Esophagus (tissue), 2 donors: ENCODE results near the gene CP. TPM values are rescaled to one million over a fixed set of nuclear protein-coding genes. Genes with fewer than 3 reads are reported as not detected.

Experiments
- H3K27ac ChIP-seq, 2 donors: one replicate each; pipeline ENCODE4 v1.5.1; 2013; ENCODE audit warnings: low read depth in 2 of 2, mild to moderate bottlenecking in 2 of 2, inconsistent platforms in 1 of 2, low read length in 1 of 2, moderate library complexity in 1 of 2
- H3K27me3 ChIP-seq, 2 donors: one replicate each; pipeline ENCODE4 v1.6.1; 2013; ENCODE audit warnings: low read length in 2 of 2, control low read depth in 1 of 2, mild to moderate bottlenecking in 1 of 2; ENCODE audit not compliant: insufficient read depth in 2 of 2, control insufficient read depth in 1 of 2
- H3K36me3 ChIP-seq, 2 donors: one replicate each; pipeline ENCODE4 v1.6.1; 2013; ENCODE audit warnings: low read length in 1 of 2; ENCODE audit not compliant: control insufficient read depth in 2 of 2, insufficient read depth in 2 of 2
- H3K4me1 ChIP-seq, 2 donors: one replicate each; pipeline ENCODE4 v1.6.1; 2013; ENCODE audit warnings: low read length in 1 of 2; ENCODE audit not compliant: control insufficient read depth in 2 of 2, insufficient read depth in 2 of 2
- H3K4me3 ChIP-seq, 2 donors: one replicate each; pipeline ENCODE4 v1.5.1; 2013; ENCODE audit warnings: low read length in 2 of 2, mild to moderate bottlenecking in 2 of 2, low read depth in 1 of 2, moderate library complexity in 1 of 2
- H3K9me3 ChIP-seq, 2 donors: one replicate each; pipeline ENCODE4 v1.6.1; 2013; ENCODE audit warnings: mild to moderate bottlenecking in 2 of 2, low read depth in 1 of 2, low read length in 1 of 2, moderate library complexity in 1 of 2; ENCODE audit not compliant: control insufficient read depth in 2 of 2, insufficient read depth in 1 of 2
- WGBS, 2 donors: extraction: QIAGEN DNeasy Blood & Tissue Kit; methylation state at CpG; one replicate each; pipeline ENCODE4 v1.1.7; 2013; 5-methylcytosine and 5-hydroxymethylcytosine counted together
- polyA plus RNA-seq, 2 donors: library from polyadenylated mRNA; stranded (reverse); fragments of 200-250 nt; gene quantifications; one replicate each; pipeline ENCODE4 v1.2.3, GENCODE V29; 2013
- donor health status: healthy with polysubstance abuse.
- donor health status: Bipolar disorder and iron deficiency.

The CP gene
- polyA plus RNA-seq, 2 donors: 0.57 to 2.2 TPM

DNA sequence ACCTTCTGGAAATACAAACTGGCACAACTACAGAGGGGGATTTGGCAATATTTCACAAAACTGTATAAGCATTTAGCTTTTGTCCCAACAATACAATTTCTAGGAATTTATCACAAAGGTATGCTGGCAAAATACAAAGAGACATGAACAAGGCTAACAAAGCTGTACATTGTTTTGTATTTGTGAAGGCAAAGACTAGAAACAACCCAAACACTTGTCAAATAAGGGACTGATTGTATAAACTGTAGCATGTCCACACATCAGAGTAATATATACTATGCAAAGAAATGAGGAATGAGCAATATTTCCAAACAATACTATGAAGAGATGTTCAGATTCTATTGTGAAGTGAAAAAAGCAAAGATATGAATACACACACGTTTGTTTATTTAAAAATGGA lies 26.4 kb downstream of the CP start:
- H3K9me3 ChIP-seq: no peaks in the 10 kb centered on the region
- H3K27ac ChIP-seq: no peak overlapping the region
- no peaks in the 10 kb centered on the region for H3K27me3 ChIP-seq
- 55 to 57% methylated on average over 1 of the region's 1 CpG for WGBS, 2 donors
- no peaks in the 10 kb centered on the region for H3K36me3 ChIP-seq
- no peaks in the 10 kb centered on the region for H3K4me1 ChIP-seq
- no peak overlapping the region for H3K4me3 ChIP-seq

DNA sequence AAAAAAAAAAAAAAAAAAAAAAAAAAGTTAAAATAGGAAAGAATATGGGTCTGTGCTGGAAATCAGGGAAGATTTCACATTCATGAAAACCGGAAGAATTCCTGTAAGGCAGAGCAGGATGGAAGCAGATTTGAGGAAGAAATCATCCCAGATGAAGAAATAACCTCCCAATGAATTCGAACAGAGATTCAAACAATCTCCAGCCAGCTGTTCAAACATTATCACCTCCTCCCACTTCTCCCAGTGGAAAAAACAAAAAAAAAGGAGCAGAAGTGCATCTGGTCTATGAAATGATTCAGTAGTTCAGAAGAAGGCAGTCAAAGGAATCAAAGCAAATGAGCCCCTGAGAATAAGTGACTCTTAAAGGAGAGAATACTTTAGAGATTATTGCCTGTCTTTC lies 33.1 kb downstream of the CP start:
- no peaks in the 10 kb centered on the region for H3K4me1 ChIP-seq
- no peak overlapping the region for H3K27ac ChIP-seq
- H3K9me3 ChIP-seq: no peaks in the 10 kb centered on the region
- no peaks in the 10 kb centered on the region for H3K36me3 ChIP-seq
- no peak overlapping the region for H3K4me3 ChIP-seq
- WGBS, 2 donors: 76 to 78% methylated on average over 2 of the region's 2 CpGs
- no peaks in the 10 kb centered on the region for H3K27me3 ChIP-seq

DNA sequence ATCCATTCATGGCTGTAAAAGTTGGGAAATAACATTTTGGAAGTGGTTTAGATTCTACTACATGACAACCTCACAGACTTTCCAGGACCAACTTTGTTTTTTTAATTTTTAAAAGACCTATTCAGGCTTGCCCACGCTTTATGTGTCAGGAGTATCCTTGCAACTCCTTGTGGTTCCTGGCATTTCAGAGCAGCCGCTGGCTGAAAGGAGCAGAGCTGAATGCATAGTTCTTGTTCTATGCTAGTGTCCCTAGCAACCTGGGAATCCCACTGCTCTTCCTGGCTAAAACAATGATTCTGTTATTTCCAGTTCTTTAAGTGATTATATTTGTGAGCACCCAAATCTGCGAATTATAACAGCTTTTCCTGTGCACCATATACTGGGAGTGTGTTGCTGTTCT lies 34.9 kb downstream of the CP start:
- Histone ChIP-seq H3K36me3 (no peaks in the 10 kb centered on the region), H3K9me3 (no peaks in the 10 kb centered on the region), H3K4me1 (no peaks in the 10 kb centered on the region), H3K4me3 (no peak overlapping the region), H3K27me3 (no peaks in the 10 kb centered on the region), H3K27ac (no peak overlapping the region)
- 96 to 97% methylated on average over 3 of the region's 3 CpGs for WGBS, 2 donors

- no peaks in the 10 kb centered on the region for H3K36me3 ChIP-seq
- H3K4me1 ChIP-seq: no peaks in the 10 kb centered on the region
- no peaks in the 10 kb centered on the region for H3K9me3 ChIP-seq
- H3K4me3 ChIP-seq: no peak overlapping the region
- H3K27me3 ChIP-seq: no peaks in the 10 kb centered on the region
- no peak overlapping the region for H3K27ac ChIP-seq
- WGBS, 2 donors: 97 to 100% methylated on average over 2 of the region's 2 CpGs
These were observed 35.4 kb downstream of the CP start for GRCh38 chr3:149186219-149186618.

DNA sequence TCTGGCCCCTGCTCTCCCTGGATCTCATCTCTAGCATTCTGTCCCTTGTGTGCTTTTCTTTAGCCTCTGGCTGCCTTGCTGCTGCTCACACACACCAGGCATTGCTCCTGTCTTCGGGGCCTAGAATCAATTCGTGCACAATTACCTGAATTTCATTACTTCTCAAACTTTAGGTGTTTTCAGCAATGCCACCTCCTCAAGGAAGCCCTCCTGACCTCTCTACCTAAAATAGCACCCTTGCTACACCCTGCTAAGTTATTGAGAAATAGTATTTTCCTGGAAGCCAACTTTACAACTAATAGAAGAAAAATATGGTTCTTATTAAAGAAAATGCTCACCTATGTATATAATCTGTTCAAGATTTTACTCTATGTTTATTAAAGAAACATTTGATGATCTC lies 40.4 kb downstream of the CP start:
- H3K9me3 ChIP-seq: no peaks in the 10 kb centered on the region
- H3K27ac ChIP-seq: no peak overlapping the region
- no peak overlapping the region for H3K4me3 ChIP-seq
- 96 to 98% methylated on average over 2 of the region's 2 CpGs for WGBS, 2 donors
- no peaks in the 10 kb centered on the region for H3K4me1 ChIP-seq
- peaks cover 0 to 4% of the 10 kb centered on the region in 2 donors for H3K36me3 ChIP-seq
- H3K27me3 ChIP-seq: no peaks in the 10 kb centered on the region

GRCh38 chr3:149180057-149180573 lies 41.5 kb downstream of the CP start:
- no peak overlapping the region for H3K27ac ChIP-seq
- no peaks in the 10 kb centered on the region for H3K27me3 ChIP-seq
- WGBS, 2 donors: 30 to 52% methylated on average over 7 of the region's 7 CpGs
- no peak overlapping the region for H3K4me3 ChIP-seq
- no peaks in the 10 kb centered on the region for H3K9me3 ChIP-seq
- H3K4me1 ChIP-seq: no peaks in the 10 kb centered on the region
- H3K36me3 ChIP-seq: peaks cover 0 to 4% of the 10 kb centered on the region in 2 donors

DNA sequence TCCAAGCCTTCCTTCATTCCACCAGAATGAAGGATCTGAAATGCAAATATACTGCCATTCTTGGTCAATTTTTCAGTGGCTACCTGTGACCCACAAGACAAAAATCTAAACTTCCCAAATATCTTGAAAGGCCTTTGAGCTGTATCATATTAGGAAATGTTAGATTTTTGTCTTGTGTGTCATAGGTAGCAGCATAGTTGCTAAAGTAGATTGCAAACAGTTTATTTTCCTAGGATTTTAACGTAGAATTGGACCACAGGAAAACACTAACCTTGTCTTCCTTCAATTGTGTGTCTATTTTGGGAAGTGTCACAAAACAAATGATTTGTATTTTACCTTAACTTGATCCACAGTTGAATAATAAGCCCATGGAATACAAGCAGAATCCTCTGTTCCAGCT lies 42.4 kb downstream of the CP start:
- Histone ChIP-seq H3K9me3 (no peaks in the 10 kb centered on the region), H3K4me3 (no peak overlapping the region), H3K27ac (peak overlapping the region in 1 of 2 donors; percentile 22), H3K4me1 (no peaks in the 10 kb centered on the region), H3K27me3 (no peaks in the 10 kb centered on the region), H3K36me3 (peaks cover 0 to 4% of the 10 kb centered on the region in 2 donors)
- 70 to 82% methylated on average over 1 of the region's 1 CpG for WGBS, 2 donors

DNA sequence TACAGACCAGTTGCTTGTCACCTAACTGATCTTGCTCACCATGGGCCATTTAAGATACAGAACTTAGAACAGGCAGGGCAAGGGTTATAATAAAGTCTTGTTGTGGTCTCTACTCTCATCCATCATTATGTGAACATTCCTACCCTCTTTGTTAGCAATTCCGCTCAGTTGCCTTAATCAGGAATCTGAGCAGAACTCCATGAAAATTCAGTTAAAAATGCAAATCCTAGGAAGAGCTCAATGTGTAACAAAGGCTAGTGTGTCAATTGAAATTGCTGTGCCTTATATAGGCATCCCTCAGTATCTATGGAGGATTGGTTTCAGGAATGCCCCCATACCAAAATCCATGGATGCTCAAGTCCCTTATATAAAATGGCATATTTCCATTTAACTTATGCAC lies 44.5 kb downstream of the CP start:
- Histone ChIP-seq H3K36me3 (peaks cover 0 to 4% of the 10 kb centered on the region in 2 donors), H3K27ac (no peak overlapping the region), H3K4me1 (no peaks in the 10 kb centered on the region), H3K27me3 (no peaks in the 10 kb centered on the region), H3K4me3 (no peak overlapping the region), H3K9me3 (no peaks in the 10 kb centered on the region)
- WGBS, 2 donors: 97 to 99% methylated on average over 1 of the region's 1 CpG

GRCh38 chr3:149174901-149175300 lies 46.7 kb downstream of the CP start:
- Histone ChIP-seq H3K27me3 (no peaks in the 10 kb centered on the region), H3K36me3 (peaks cover 0 to 4% of the 10 kb centered on the region in 2 donors), H3K4me3 (no peak overlapping the region), H3K4me1 (no peaks in the 10 kb centered on the region), H3K9me3 (no peaks in the 10 kb centered on the region), H3K27ac (no peak overlapping the region)
- 81 to 82% methylated on average over 3 of the region's 3 CpGs for WGBS, 2 donors

- Histone ChIP-seq H3K4me3 (no peak overlapping the region), H3K9me3 (no peaks in the 10 kb centered on the region), H3K36me3 (no peaks in the 10 kb centered on the region), H3K27ac (no peak overlapping the region), H3K27me3 (no peaks in the 10 kb centered on the region), H3K4me1 (no peaks in the 10 kb centered on the region)
- 93 to 94% methylated on average over 7 of the region's 7 CpGs for WGBS, 2 donors
These were observed 51.0 kb downstream of the CP start for GRCh38 chr3:149170672-149171071.
